Small intestine (tissue), 7 donors: ENCODE results near the gene STXBP6. TPM values are rescaled to one million over a fixed set of nuclear protein-coding genes. Genes with fewer than 3 reads are reported as not detected.
"Not testable (repeated sequence)": the region's sequence is repeated elsewhere in the genome, so short reads cannot be mapped to it uniquely, and the experiment has no call there.

Experiments used
- DNase-seq, 2 donors: peaks; one replicate each; pipeline versions ENCODE4 v3.0.0 to v3.0.0-alpha.2; 2013
- FAIRE-seq: peaks from 2 replicates; lab custom pipeline; 2012; peaks lifted over from hg19 to GRCh38; lab: Jason Lieb, UNC
- H3K27ac ChIP-seq, 3 donors: one replicate each; pipeline ENCODE4 v1.5.1; 2013; ENCODE audit warnings: low read length in 2 of 3, mild to moderate bottlenecking in 2 of 3, control low read depth in 1 of 3, inconsistent platforms in 1 of 3, low read depth in 1 of 3, moderate library complexity in 1 of 3
- H3K27me3 ChIP-seq, 3 donors: one replicate each; pipeline ENCODE4 v1.6.1; 2013; ENCODE audit warnings: low read length in 3 of 3, inconsistent platforms in 1 of 3; ENCODE audit not compliant: control insufficient read depth in 3 of 3, insufficient read depth in 3 of 3
- H3K36me3 ChIP-seq, 3 donors: one replicate each; pipeline ENCODE4 v1.6.1; 2013; ENCODE audit warnings: low read length in 3 of 3, inconsistent platforms in 1 of 3, low read depth in 1 of 3, mild to moderate bottlenecking in 1 of 3, moderate library complexity in 1 of 3; ENCODE audit not compliant: control insufficient read depth in 3 of 3, insufficient read depth in 2 of 3
- H3K4me1 ChIP-seq, 3 donors: one replicate each; pipeline ENCODE4 v1.6.1; 2013; ENCODE audit warnings: low read length in 2 of 3, inconsistent platforms in 1 of 3, low read depth in 1 of 3, mild to moderate bottlenecking in 1 of 3, moderate library complexity in 1 of 3; ENCODE audit not compliant: control insufficient read depth in 3 of 3, insufficient read depth in 2 of 3
- H3K4me3 ChIP-seq, 3 donors: one replicate each; pipeline ENCODE4 v1.5.1; 2013; ENCODE audit warnings: low read length in 3 of 3, control low read depth in 1 of 3, inconsistent platforms in 1 of 3, low read depth in 1 of 3, mild to moderate bottlenecking in 1 of 3, moderate library complexity in 1 of 3
- H3K9me3 ChIP-seq, 2 donors: one replicate each; pipeline ENCODE4 v1.6.1; 2013; ENCODE audit warnings: low read depth in 1 of 2, low read length in 1 of 2; ENCODE audit not compliant: control insufficient read depth in 2 of 2, insufficient read depth in 1 of 2
- WGBS, 3 donors: extraction: QIAGEN DNeasy Blood & Tissue Kit; methylation state at CpG; one replicate each; pipeline ENCODE4 v1.1.7; 2013; 5-methylcytosine and 5-hydroxymethylcytosine counted together
- polyA plus RNA-seq, 4 donors: library from polyadenylated mRNA; stranded (reverse) in 3 of 4; unstranded in 1 of 4; fragments of 200-250 nt in 3 of 4; fragments of 120-200 nt in 1 of 4; gene quantifications; one replicate each; pipeline versions ENCODE4 v1.2.1 to v1.2.3, GENCODE V29; 2013
- donor health status: healthy with polysubstance abuse.
- donor health status: control.
- donor health status: control.
- donor health status: Bipolar disorder and iron deficiency.
- donor health status: healthy.

Gene STXBP6
- polyA plus RNA-seq, 4 donors, result 12.7 to 53.7 (median 24.0) TPM

DNA sequence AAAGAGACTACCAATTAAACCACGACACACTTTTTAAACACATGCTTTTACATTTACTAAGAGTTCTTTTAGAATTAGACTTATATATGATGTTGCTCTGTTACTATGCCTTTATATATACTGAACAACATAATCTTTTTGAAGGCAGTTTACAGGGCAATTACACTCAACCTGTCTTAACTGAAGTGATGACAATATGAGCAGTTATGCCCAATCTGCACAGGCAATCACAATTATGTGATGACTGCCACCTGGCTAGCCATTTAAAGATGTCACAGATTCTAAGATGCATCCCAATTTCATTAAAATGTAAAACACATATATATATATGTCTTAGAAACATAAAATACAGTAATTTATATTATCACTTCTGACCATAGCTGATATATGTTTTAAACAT, 112.6 kb downstream of the STXBP6 start:
- FAIRE-seq, result no peak
- WGBS, 3 donors, result 82 to 97% (median 93%) methylated on average over 1 of the region's 1 CpG
- no peaks in the 10 kb centered on the region for H3K9me3 ChIP-seq

DNA sequence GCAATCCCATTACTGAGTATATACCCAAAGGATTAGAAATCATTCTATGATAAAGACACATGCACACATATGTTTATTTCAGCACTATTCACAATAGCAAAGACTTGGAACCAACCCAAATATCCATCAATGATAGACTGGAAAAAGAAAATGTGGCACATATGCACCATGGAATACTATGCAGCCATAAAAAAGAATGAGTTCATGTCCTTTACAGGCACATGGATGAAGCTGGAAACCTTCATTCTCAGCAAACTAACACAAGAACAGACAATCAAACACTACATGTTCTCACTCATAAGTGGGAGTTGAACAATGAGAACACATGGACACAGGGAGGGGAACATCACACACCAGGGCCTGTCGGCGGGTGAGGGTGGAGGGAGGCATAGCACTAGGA, 113.2 kb downstream of the STXBP6 start:
- not testable (repeated sequence) for H3K9me3 ChIP-seq, H3K27me3 ChIP-seq, H3K4me3 ChIP-seq, H3K36me3 ChIP-seq, H3K4me1 ChIP-seq, DNase-seq, H3K27ac ChIP-seq, FAIRE-seq
- WGBS, 3 donors, result 94 to 97% (median 97%) methylated on average over 2 of the region's 2 CpGs

More for the DNA sequence above, 112.6 kb downstream of the STXBP6 start:
- H3K36me3 ChIP-seq, result no peaks in the 10 kb centered on the region
- no peak overlapping the region for H3K4me3 ChIP-seq
- H3K27ac ChIP-seq, result no peak overlapping the region
- no peak for DNase-seq
- peaks cover 0 to 6% (median 0%) of the 10 kb centered on the region in 3 donors for H3K4me1 ChIP-seq
- no peaks in the 10 kb centered on the region for H3K27me3 ChIP-seq

DNA sequence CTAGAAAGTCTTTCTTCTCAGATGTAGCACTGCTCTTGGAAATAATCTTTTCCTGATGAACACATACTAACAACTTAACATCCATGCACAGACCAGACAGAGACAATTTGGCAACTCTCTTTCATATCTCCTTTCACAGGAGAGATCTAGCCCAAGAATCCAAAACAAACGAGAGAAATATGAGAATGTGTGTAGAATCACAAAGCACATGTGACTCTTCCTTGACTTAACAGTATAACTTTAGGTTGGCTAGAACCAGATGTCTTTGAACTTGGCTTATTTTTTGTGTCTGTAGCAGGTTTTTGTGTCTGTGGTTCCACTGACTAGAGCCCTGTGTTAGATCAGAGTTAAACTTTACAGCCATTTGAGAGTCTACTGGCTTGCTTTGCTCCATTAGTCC, 114.2 kb downstream of the STXBP6 start:
- WGBS, 3 donors, result 51 to 77% (median 74%) methylated on average over 1 of the region's 1 CpG
- Histone ChIP-seq H3K4me3 (no peak overlapping the region), H3K36me3 (no peaks in the 10 kb centered on the region), H3K27ac (no peak overlapping the region), H3K27me3 (no peaks in the 10 kb centered on the region), H3K9me3 (no peaks in the 10 kb centered on the region), H3K4me1 (no peaks in the 10 kb centered on the region)
- no peak for DNase-seq
- FAIRE-seq, result no peak

DNA sequence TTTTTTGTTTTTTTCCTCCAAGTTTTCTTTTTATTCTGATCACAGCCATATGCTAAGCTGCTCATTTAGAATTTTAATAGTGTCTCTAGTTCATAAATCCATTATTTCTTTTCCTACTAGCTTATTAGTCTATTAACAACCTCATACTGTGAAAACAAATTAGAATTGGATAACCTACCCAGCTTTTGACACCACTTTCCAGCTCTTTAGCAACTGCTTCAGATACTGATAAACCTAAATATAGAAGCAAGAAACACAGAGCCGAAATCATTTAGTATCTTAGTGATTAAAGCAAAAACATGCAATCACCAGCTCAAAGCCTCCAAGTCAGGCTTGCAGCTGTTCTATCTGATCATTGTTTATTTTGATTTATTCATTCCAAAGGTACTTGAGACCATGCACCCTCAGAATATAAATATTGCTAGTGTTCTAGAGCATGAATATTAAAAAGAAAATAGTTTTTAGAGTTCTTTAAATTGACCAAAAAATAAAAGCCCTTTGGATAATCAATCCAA, 121.5 kb downstream of the STXBP6 start:
- DNase-seq (no peak), FAIRE-seq (no peak)
- no peaks in the 10 kb centered on the region for H3K9me3 ChIP-seq
- peaks cover 0 to 4% (median 0%) of the 10 kb centered on the region in 3 donors for H3K4me1 ChIP-seq
- H3K27ac ChIP-seq, result no peak overlapping the region
- WGBS, 3 donors, result 22 to 40% (median 31%) methylated on average over 1 of the region's 1 CpG
- H3K36me3 ChIP-seq, result no peaks in the 10 kb centered on the region
- H3K4me3 ChIP-seq, result no peak overlapping the region
- H3K27me3 ChIP-seq, result no peaks in the 10 kb centered on the region

DNA sequence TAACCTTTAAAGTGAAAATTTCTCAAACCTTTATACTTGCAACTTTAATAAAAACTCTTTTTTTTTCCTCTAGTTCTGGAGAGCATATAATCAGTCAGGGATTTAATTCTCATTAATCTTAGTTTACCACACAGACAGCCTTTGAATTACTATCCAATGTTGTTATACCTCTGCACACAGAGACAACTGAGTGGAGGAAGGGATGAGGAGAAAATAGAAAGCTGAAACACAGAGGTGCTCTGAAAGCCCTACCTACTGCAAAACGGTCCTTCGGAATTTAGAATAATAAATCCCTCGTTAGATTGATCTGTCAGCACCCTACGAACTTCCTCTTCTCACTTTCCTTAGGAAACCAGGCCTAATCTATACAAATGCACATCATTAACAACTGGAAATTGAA, 122.1 kb downstream of the STXBP6 start:
- FAIRE-seq (no peak), DNase-seq (no peak)
- H3K9me3 ChIP-seq, result no peaks in the 10 kb centered on the region
- H3K36me3 ChIP-seq, result no peaks in the 10 kb centered on the region
- H3K27me3 ChIP-seq, result no peaks in the 10 kb centered on the region
- H3K4me3 ChIP-seq, result no peak overlapping the region
- 17 to 36% (median 23%) methylated on average over 4 of the region's 4 CpGs for WGBS, 3 donors
- H3K27ac ChIP-seq, result no peak overlapping the region
- peaks cover 0 to 4% (median 0%) of the 10 kb centered on the region in 3 donors for H3K4me1 ChIP-seq

DNA sequence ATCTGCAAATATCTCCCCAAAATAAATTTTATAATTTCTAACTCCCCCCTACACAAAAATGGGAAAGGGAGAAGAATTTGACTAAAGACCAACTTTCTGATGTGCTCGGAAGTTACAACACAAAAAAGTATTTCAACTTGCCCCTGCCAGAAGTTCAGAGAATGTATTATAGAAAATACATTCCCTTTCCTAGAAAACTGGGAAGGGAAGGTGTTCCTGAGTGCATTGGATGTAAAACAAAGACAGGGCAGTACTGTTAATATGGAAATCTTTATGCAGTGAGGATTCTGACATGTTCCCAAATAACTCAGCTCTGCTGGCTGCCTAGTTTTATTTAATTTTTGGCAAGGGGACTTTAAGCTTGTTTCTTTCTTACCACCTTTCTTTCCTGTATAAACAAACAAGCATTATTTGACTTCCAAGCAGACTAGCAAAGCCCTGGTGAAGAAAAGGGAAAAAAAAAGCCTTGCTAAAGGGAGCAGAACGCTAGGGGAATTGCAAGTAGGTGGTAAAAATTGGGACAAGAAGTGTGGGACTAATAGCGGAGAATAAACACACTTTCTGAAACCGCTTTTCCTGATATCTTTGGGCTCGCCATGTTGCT, 124.1 kb downstream of the STXBP6 start:
- Histone ChIP-seq H3K27ac (no peak overlapping the region), H3K9me3 (no peaks in the 10 kb centered on the region), H3K4me1 (peaks cover 0 to 4% (median 0%) of the 10 kb centered on the region in 3 donors), H3K36me3 (no peaks in the 10 kb centered on the region), H3K4me3 (no peak overlapping the region), H3K27me3 (no peaks in the 10 kb centered on the region)
- FAIRE-seq (no peak), DNase-seq (no peak)
- 86 to 90% (median 89%) methylated on average over 5 of the region's 5 CpGs for WGBS, 3 donors

DNA sequence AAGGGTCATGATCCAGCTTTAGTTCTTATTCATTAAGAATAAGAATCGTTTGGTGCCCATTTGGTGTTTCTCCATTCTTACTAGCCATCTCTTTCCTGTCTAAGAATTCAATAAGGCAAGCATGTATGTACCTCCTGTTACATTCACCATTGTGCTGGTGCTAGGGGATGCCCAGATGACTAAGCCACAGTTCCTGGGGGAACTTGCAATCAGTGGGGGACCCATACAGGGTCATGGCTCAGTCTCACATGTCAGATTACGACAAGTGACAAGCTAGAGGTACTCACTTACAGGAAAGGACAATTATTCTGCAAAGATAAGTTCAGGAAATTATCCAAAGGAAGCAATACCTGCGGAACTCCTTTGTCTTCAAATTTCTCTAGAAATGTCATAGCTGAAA, 125.4 kb downstream of the STXBP6 start:
- Histone ChIP-seq H3K36me3 (no peaks in the 10 kb centered on the region), H3K27ac (no peak overlapping the region), H3K9me3 (no peaks in the 10 kb centered on the region), H3K4me1 (peaks cover 0 to 4% (median 0%) of the 10 kb centered on the region in 3 donors), H3K27me3 (no peaks in the 10 kb centered on the region), H3K4me3 (no peak overlapping the region)
- 80 to 84% (median 81%) methylated on average over 3 of the region's 3 CpGs for WGBS, 3 donors
- DNase-seq (no peak), FAIRE-seq (no peak)

DNA sequence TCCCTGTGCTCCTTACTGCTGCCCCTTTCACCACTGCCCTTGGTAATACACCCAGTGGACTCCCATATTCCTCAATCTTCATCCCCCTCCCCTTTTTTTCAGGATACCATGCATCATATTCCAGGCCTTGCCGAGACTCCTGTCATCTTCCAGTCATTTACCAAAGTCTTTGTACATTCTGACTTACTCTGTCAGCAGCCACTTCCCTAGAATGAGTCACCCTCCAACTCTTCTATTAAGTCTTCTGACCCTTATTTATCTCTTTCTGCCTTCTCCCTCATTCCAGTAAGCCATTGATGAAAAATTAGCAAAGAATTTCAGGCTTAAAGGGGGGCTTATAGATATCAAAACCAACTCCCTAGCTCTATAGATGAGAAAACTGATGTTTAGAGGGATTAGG, 128.0 kb downstream of the STXBP6 start:
- no peaks in the 10 kb centered on the region for H3K27me3 ChIP-seq
- H3K27ac ChIP-seq, result no peak overlapping the region
- 78 to 89% (median 87%) methylated on average over 1 of the region's 1 CpG for WGBS, 3 donors
- no peaks in the 10 kb centered on the region for H3K9me3 ChIP-seq
- H3K36me3 ChIP-seq, result no peaks in the 10 kb centered on the region
- H3K4me3 ChIP-seq, result no peak overlapping the region
- no peaks in the 10 kb centered on the region for H3K4me1 ChIP-seq
- DNase-seq, result no peak
- no peak for FAIRE-seq
